Tibial nerve (tissue), 4 donors: Measurements from ENCODE around the gene EPS8L1.

Experiments
- CTCF ChIP-seq, 5 experiments: fragments of 200-600 bp in 3 of 5; fragments of 450-650 bp in 2 of 5; sonication (generic) in 3 of 5; IDR thresholded peaks; one replicate each; pipeline ENCODE4 v1.5.1; 2016 to 2019; ENCODE audit warnings: antibody characterized with exemption in 5 of 5, mild to moderate bottlenecking in 3 of 5, moderate library complexity in 2 of 5
- EP300 ChIP-seq, 2 donors: sonication (generic); formaldehyde crosslinking; IDR thresholded peaks; one replicate each; pipeline ENCODE4 v1.6.1; 2017; ENCODE audit warnings: antibody characterized with exemption in 2 of 2, mild to moderate bottlenecking in 1 of 2
- POLR2A ChIP-seq, 2 donors: fragments of 450-650 bp; IDR thresholded peaks; one replicate each; pipeline ENCODE4 v1.6.1; 2017; ENCODE audit warnings: antibody characterized with exemption in 2 of 2, mild to moderate bottlenecking in 2 of 2, moderate library complexity in 2 of 2

DNA sequence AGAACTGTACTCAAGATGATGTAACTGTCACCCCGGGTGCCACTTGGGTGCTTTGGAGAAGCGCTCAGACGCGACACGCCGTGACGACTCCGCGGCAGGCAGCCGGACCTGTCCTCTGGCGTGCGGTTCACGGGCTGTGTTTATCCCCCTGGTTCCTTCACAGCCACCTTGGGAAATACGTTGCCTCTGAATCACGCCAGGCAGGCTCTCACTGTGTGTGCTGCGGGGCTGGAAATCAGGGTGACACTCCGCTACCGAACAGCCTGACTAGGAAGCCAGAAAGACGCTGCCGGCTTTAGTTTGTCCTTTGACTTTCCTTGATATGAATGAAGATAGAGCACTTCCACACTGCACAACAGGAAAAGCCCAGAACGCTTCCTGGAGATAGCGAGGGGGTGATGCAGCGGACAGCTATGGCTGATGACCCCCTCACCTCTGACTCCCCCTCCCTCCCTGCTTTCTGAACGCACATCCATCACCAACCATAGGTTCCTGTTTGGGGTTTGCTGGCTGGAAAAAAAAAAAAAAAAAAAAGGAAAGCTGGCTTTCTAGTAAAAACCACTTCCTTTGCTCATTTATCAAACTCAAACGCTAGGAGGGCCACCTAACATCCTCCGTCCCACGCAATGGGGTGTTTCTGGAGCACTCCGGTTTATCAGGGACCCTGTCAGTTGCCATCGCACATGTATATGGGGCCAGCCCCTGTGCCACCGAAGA lies 33.9 kb upstream of the EPS8L1 start:
- no peak for TF ChIP-seq CTCF (IDR thresholded peaks at IDR 0.05)
- no peak for TF ChIP-seq POLR2A (IDR thresholded peaks at IDR 0.05)
- TF ChIP-seq EP300 (IDR thresholded peaks at IDR 0.05), result no peak
